Skin epidermis (tissue), 12 donors: ENCODE measurements around the gene CRISP3.

Source experiments
- H3K27ac ChIP-seq, 21 experiments: fragments of 200-600 bp; sonication (generic) in 11 of 21; one replicate each; pipeline ENCODE4 v1.5.0; 2020; ENCODE audit warnings: mild to moderate bottlenecking in 3 of 21, inconsistent platforms in 2 of 21, moderate library complexity in 2 of 21
- H3K4me3 ChIP-seq, 7 experiments: fragments of 200-600 bp; sonication (generic) in 2 of 7; one replicate each; pipeline ENCODE4 v1.5.0; 2020; ENCODE audit warnings: inconsistent platforms in 2 of 7, mild to moderate bottlenecking in 2 of 7, moderate library complexity in 1 of 7

The CRISP3 gene

GRCh38 chr6:49698478-49698877, 45.7 kb downstream of the CRISP3 start:
- Histone ChIP-seq H3K27ac (no peak overlapping the region), H3K4me3 (no peak overlapping the region)

GRCh38 chr6:49693512-49693911, 50.7 kb downstream of the CRISP3 start:
- Histone ChIP-seq H3K4me3 (no peak overlapping the region), H3K27ac (no peak overlapping the region)

GRCh38 chr6:49692534-49692933, 51.7 kb downstream of the CRISP3 start:
- Histone ChIP-seq H3K4me3 (no peak overlapping the region), H3K27ac (no peak overlapping the region)
